Stomach (tissue), 9 donors: ENCODE measurements around the gene ZSCAN5B. TPM values are rescaled to one million over a fixed set of nuclear protein-coding genes. Genes with fewer than 3 reads are reported as not detected.

Source experiments
- DNase-seq, 2 donors: peaks; one replicate each; pipeline versions ENCODE4 v3.0.0 to v3.0.0-alpha.2; 2013 to 2019
- H3K27ac ChIP-seq, 5 donors: fragments of 200-600 bp in 4 of 5; sonication (generic) in 4 of 5; one replicate each; pipeline ENCODE4 v1.5.1; 2013 to 2019; ENCODE audit warnings: mild to moderate bottlenecking in 1 of 5, moderate library complexity in 1 of 5
- H3K27me3 ChIP-seq, 3 donors: fragments of 200-600 bp; sonication (generic); one replicate each; pipeline ENCODE4 v1.5.1; 2017 to 2019; ENCODE audit warnings: mixed run types in 1 of 3
- H3K36me3 ChIP-seq, 4 donors: fragments of 200-600 bp; sonication (generic); 1 replicate in 3 of 4; 2 replicates in 1 of 4; pipeline ENCODE4 v1.5.1; 2016 to 2019
- H3K4me1 ChIP-seq, 4 donors: fragments of 200-600 bp; sonication (generic); one replicate each; pipeline ENCODE4 v1.5.1; 2016 to 2019
- H3K4me3 ChIP-seq, 4 donors: fragments of 200-600 bp; sonication (generic) in 3 of 4; one replicate each; pipeline ENCODE4 v1.5.1; 2016 to 2019; ENCODE audit warnings: mild to moderate bottlenecking in 1 of 4
- H3K9me3 ChIP-seq, 4 donors: fragments of 200-600 bp; sonication (generic); one replicate each; pipeline ENCODE4 v1.5.1; 2016 to 2019
- EP300 ChIP-seq: sonication (generic); formaldehyde crosslinking; IDR thresholded peaks from one replicate; pipeline ENCODE4 v1.6.1; 2017; ENCODE audit warnings: antibody characterized with exemption
- POLR2A ChIP-seq, 4 donors: fragments of 450-650 bp; IDR thresholded peaks; one replicate each; pipeline ENCODE4 v1.6.1; 2016; ENCODE audit warnings: antibody characterized with exemption in 4 of 4, control low read depth in 2 of 4, mild to moderate bottlenecking in 1 of 4, moderate library complexity in 1 of 4
- POLR2AphosphoS5 ChIP-seq, 3 donors: sonication (generic); formaldehyde crosslinking; IDR thresholded peaks; one replicate each; pipeline ENCODE4 v1.6.1; 2016; ENCODE audit warnings: antibody characterized with exemption in 3 of 3
- WGBS, 5 donors: extraction: QIAGEN DNeasy Blood & Tissue Kit in 3 of 5; methylation state at CpG; one replicate each; pipeline versions ENCODE4 v1.1.5 to v1.1.7; 2013 to 2018; 5-methylcytosine and 5-hydroxymethylcytosine counted together
- intact Hi-C: fragments of 100-400 bp; cut with DNase I; formaldehyde crosslinking; loops from one replicate; pipeline ENCODE4 v1.15.1; 2023; ENCODE audit warnings: low total_unique reads
- polyA plus RNA-seq, 3 donors: library from polyadenylated mRNA; stranded (reverse); fragments of 200-250 nt; gene quantifications; one replicate each; pipeline ENCODE4 v1.2.3, GENCODE V29; 2013
- total RNA-seq, 5 donors: library from RNA; depleted of rRNA; stranded (reverse); fragments of >200 nt; gene quantifications; one replicate each; pipeline versions ENCODE4 v1.1.0 to v1.2.3, GENCODE V29; 2014 to 2016
- TF ChIP-seq, protein P1 (sequence below), 7 experiments: fragments of 450-650 bp in 4 of 7; fragments of 200-600 bp in 3 of 7; sonication (generic) in 3 of 7; IDR thresholded peaks; one replicate each; pipeline ENCODE4 v1.5.1; 2016 to 2019; ENCODE audit warnings: antibody characterized with exemption in 7 of 7, control low read depth in 2 of 7, mild to moderate bottlenecking in 1 of 7
- donor health status: healthy with polysubstance abuse.
- donor health status: Bipolar disorder and iron deficiency.
- donor health status: healthy.

Gene ZSCAN5B
- total and polyA plus RNA-seq, 8 donors, result not detected

DNA sequence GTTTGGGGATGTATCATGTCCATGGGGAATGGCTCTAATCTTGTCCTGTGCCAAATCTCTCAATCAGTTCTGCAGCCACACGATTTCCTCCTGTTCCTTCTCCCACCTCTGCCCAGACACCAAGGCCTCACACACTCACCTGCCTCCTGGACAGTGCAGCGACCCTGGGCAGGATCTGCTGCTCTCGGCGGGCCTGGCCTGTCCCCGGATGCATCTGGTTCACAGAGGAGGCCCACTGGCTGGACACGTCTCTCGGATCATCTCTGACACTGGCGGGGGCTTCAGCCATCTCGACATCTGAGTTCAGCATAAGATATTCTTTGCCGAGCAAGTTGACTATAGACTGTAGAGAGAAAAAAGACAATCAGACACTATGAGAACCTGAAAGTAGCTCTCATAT, 5.9 kb downstream of the ZSCAN5B start:
- Histone ChIP-seq H3K4me1 (no peaks in the 10 kb centered on the region), H3K27me3 (peaks cover 0 to 24% (median 0%) of the 10 kb centered on the region in 3 donors), H3K36me3 (no peaks in the 10 kb centered on the region), H3K4me3 (no peak overlapping the region), H3K27ac (no peak overlapping the region), H3K9me3 (no peaks in the 10 kb centered on the region)
- no peak for TF ChIP-seq POLR2A (IDR thresholded peaks at IDR 0.05)
- TF ChIP-seq, protein P1, sequence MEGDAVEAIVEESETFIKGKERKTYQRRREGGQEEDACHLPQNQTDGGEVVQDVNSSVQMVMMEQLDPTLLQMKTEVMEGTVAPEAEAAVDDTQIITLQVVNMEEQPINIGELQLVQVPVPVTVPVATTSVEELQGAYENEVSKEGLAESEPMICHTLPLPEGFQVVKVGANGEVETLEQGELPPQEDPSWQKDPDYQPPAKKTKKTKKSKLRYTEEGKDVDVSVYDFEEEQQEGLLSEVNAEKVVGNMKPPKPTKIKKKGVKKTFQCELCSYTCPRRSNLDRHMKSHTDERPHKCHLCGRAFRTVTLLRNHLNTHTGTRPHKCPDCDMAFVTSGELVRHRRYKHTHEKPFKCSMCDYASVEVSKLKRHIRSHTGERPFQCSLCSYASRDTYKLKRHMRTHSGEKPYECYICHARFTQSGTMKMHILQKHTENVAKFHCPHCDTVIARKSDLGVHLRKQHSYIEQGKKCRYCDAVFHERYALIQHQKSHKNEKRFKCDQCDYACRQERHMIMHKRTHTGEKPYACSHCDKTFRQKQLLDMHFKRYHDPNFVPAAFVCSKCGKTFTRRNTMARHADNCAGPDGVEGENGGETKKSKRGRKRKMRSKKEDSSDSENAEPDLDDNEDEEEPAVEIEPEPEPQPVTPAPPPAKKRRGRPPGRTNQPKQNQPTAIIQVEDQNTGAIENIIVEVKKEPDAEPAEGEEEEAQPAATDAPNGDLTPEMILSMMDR (IDR thresholded peaks at IDR 0.05), result no peak
- no peak for TF ChIP-seq POLR2AphosphoS5 (IDR thresholded peaks at IDR 0.05)
- no peak for TF ChIP-seq EP300
- 79 to 84% (median 83%) methylated on average over 10 of the region's 10 CpGs for WGBS, 5 donors
- intact Hi-C loops, result no loop called here
- DNase-seq, result no peak

DNA sequence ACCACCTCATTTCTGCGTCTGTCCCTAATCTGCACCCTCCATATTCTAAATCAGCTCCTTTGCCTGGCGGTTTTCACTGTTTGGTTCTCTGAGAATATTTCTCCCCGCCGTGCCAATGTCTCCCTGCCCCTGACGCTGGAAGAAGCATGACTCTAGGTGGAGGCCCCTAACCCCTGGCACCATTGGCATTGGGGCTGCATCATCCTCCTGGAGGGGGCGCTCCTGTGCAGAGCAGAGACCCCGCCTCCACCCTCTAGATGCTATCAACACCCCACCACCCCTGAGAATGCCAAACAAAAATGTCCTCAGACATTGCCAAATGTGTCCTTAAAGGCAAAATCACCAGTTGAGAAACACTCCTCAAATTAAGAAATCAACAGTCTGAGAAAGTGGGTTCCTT, 6.5 kb downstream of the ZSCAN5B start:
- H3K4me3 ChIP-seq, result no peak overlapping the region
- no peak for DNase-seq
- no peaks in the 10 kb centered on the region for H3K36me3 ChIP-seq
- H3K4me1 ChIP-seq, result no peaks in the 10 kb centered on the region
- intact Hi-C loops, result no loop called here
- H3K27me3 ChIP-seq, result peaks cover 0 to 27% (median 0%) of the 10 kb centered on the region in 3 donors
- no peak overlapping the region for H3K27ac ChIP-seq
- 72 to 76% (median 75%) methylated on average over 7 of the region's 7 CpGs for WGBS, 5 donors
- H3K9me3 ChIP-seq, result no peaks in the 10 kb centered on the region
- TF ChIP-seq, protein P1 (IDR thresholded peaks at IDR 0.05), result no peak

DNA sequence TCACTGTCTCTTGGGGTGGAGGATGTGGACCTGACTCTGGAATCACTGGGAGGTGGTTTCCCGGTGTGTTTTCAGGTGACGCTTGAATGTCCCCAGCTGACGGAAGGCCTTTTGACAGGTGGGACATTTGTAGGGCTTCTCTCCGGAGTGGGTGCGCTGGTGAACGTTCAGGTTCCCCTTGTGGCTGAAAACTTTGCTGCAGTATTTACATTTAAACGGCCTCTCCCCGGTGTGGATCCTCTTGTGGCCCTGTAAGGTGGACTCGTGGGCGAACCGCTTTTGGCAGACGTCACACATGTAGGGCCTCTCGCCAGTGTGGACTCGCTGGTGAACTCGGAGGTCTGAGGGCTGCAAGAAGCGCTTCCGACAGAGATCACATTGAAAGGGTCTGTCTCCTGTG, 7.8 kb downstream of the ZSCAN5B start:
- 63 to 74% (median 69%) methylated on average over 17 of the region's 17 CpGs for WGBS, 5 donors
- Histone ChIP-seq H3K27ac (no peak overlapping the region), H3K27me3 (peaks cover 0 to 20% (median 0%) of the 10 kb centered on the region in 3 donors), H3K36me3 (no peaks in the 10 kb centered on the region), H3K4me1 (no peaks in the 10 kb centered on the region), H3K4me3 (no peak overlapping the region), H3K9me3 (no peaks in the 10 kb centered on the region)
- DNase-seq, result no peak
- intact Hi-C loops, result no loop called here
- TF ChIP-seq POLR2AphosphoS5 (IDR thresholded peaks at IDR 0.05) (no peak), POLR2A (IDR thresholded peaks at IDR 0.05) (no peak), EP300 (no peak)
- TF ChIP-seq, protein P1 (IDR thresholded peaks at IDR 0.05), result no peak

DNA sequence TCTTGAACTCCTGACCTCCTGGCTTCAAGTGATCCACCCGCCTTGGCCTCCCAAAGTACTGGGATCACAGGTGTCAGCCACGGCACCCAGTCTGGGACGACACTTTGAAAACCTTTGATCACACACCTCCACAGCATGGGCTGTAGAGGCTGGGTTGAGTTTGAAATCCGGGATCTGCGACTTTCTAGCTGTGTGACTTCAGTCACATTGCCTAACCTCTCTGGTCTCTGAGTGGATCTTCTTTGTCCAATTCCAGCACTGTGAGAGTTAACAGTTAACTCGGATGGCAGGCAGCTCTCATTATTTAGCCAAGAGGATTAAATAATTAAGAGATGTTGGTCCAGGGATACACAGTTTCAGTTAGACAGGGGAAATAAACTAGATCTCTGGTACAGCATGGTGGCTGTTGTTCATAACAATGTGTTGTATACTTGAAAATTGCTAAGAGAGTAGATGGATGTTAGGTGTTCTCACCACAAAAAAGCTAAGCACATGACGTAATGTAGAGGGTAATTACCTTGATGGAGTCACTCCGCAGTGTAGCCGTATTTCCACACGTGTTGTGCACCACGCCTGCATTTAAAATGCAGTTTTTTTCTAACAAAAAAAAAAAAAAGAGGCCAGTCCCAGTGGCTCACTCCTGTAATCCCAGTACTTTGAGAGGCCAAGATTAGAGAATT, 19.9 kb downstream of the ZSCAN5B start:
- Histone ChIP-seq H3K9me3 (no peaks in the 10 kb centered on the region), H3K4me1 (no peaks in the 10 kb centered on the region), H3K27me3 (peaks cover 3 to 59% (median 8%) of the 10 kb centered on the region in 3 donors), H3K4me3 (no peak overlapping the region), H3K27ac (no peak overlapping the region), H3K36me3 (no peaks in the 10 kb centered on the region)
- no peak for DNase-seq
- 49 to 63% (median 60%) methylated on average over 11 of the region's 11 CpGs for WGBS, 5 donors
- intact Hi-C loops, result no loop called here
- no peak for TF ChIP-seq EP300
- TF ChIP-seq, protein P1 (IDR thresholded peaks at IDR 0.05), result no peak
- TF ChIP-seq POLR2AphosphoS5 (IDR thresholded peaks at IDR 0.05), result no peak
- no peak for TF ChIP-seq POLR2A (IDR thresholded peaks at IDR 0.05)
